Measurements from ENCODE around the gene KRTAP10-4. TPM values are rescaled to one million over a fixed set of nuclear protein-coding genes. Genes with fewer than 3 reads are reported as not detected.

KRTAP10-4 gene
- total and polyA plus RNA-seq, 4 donors: not detected

GRCh38 chr21:44529011-44529421, 44.5 kb upstream of the KRTAP10-4 start:
- intact Hi-C loops (cut with DNase I): no loop called here
- peak in 1 of 2 donors; percentile 69 for DNase-seq

GRCh38 chr21:44529503-44530125, 43.9 kb upstream of the KRTAP10-4 start:
- ATAC-seq (ENCODE audit: low FRiP score) (no peak), DNase-seq (peak; percentile 28 to 54)
- Histone ChIP-seq H3K27ac (ENCODE audit: low read depth in 1 of 2, low read length in 2 of 2) (no peak overlapping the region), H3K9me3 (ENCODE audit: control insufficient read depth, low read length) (no peaks in the 10 kb centered on the region), H3K4me3 (ENCODE audit: low read length in 2 of 2) (no peak overlapping the region), H3K27me3 (ENCODE audit: control insufficient read depth in 1 of 2, insufficient read depth in 2 of 2, low read length in 1 of 2) (no peaks in the 10 kb centered on the region), H3K36me3 (ENCODE audit: control insufficient read depth in 1 of 2, insufficient read depth in 2 of 2, low read length in 1 of 2) (no peaks in the 10 kb centered on the region), H3K4me1 (ENCODE audit: control insufficient read depth in 1 of 2, insufficient read depth in 2 of 2, low read length in 2 of 2) (no peaks in the 10 kb centered on the region)
- 83 to 87% methylated on average over 20 to 23 of the region's 23 CpGs for WGBS, 2 donors
- intact Hi-C loops (cut with DNase I): no loop called here

More at GRCh38 chr21:44529011-44529421, 44.5 kb upstream of the KRTAP10-4 start:
- no peaks in the 10 kb centered on the region for H3K36me3 ChIP-seq (ENCODE audit: control insufficient read depth in 1 of 2, insufficient read depth in 2 of 2, low read length in 1 of 2)
- H3K9me3 ChIP-seq (ENCODE audit: control insufficient read depth, low read length): no peaks in the 10 kb centered on the region
- H3K4me1 ChIP-seq (ENCODE audit: control insufficient read depth in 1 of 2, insufficient read depth in 2 of 2, low read length in 2 of 2): no peaks in the 10 kb centered on the region
- H3K4me3 ChIP-seq (ENCODE audit: low read length in 2 of 2): no peak overlapping the region
- WGBS, 2 donors: 94 to 97% methylated on average over 17 of the region's 17 CpGs
- no peak overlapping the region for H3K27ac ChIP-seq (ENCODE audit: low read depth in 1 of 2, low read length in 2 of 2)
- no peaks in the 10 kb centered on the region for H3K27me3 ChIP-seq (ENCODE audit: control insufficient read depth in 1 of 2, insufficient read depth in 2 of 2, low read length in 1 of 2)
- no peak for ATAC-seq (ENCODE audit: low FRiP score)

DNA sequence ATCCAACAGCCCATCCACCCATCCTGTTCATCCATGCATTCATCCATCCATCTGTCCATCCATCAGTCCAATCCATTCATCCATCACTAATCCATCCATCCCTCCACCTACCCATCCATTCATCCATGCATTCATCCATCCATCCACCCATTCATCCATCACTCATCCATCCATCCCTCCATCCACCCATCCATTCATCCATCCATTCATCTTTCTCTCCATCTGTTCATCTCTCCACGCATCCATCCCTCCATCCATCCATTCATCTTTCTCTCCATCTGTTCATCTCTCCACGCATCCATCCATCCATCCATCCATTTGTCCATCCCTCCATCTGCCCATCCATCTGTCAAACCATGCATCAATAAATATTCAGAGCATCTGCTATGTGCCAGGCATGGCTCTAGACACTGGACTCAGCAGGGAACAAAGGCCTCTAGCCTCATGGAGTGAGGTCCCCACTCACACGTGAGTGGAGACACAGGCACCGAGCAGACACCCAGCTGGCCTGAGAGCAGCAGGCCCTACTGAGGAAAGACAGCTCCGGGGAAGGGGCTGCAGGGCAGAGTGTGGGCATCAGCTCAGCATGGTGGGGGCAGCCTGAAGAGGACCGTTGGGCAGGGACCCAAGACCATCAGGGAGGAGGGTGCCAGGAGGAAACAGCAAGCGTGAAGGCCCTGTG, 43.2 kb upstream of the KRTAP10-4 start:
- ATAC-seq (ENCODE audit: low FRiP score): no peak
- H3K4me1 ChIP-seq (ENCODE audit: control insufficient read depth in 1 of 2, insufficient read depth in 2 of 2, low read length in 2 of 2): no peaks in the 10 kb centered on the region
- WGBS, 2 donors: 88 to 90% methylated on average over 7 of the region's 7 CpGs

GRCh38 chr21:44530903-44531605, 42.5 kb upstream of the KRTAP10-4 start:
- intact Hi-C loops (cut with DNase I): no loop called here
- no peaks in the 10 kb centered on the region for H3K9me3 ChIP-seq (ENCODE audit: control insufficient read depth, low read length)
- WGBS, 2 donors: 91% methylated on average over 21 to 23 of the region's 23 CpGs
- ATAC-seq (ENCODE audit: low FRiP score) (no peak), DNase-seq (peak; percentile 19 to 63)
- no peak overlapping the region for H3K27ac ChIP-seq (ENCODE audit: low read depth in 1 of 2, low read length in 2 of 2)
- H3K27me3 ChIP-seq (ENCODE audit: control insufficient read depth in 1 of 2, insufficient read depth in 2 of 2, low read length in 1 of 2): no peaks in the 10 kb centered on the region
- no peaks in the 10 kb centered on the region for H3K36me3 ChIP-seq (ENCODE audit: control insufficient read depth in 1 of 2, insufficient read depth in 2 of 2, low read length in 1 of 2)
- H3K4me1 ChIP-seq (ENCODE audit: control insufficient read depth in 1 of 2, insufficient read depth in 2 of 2, low read length in 2 of 2): no peaks in the 10 kb centered on the region
- no peak overlapping the region for H3K4me3 ChIP-seq (ENCODE audit: low read length in 2 of 2)

More for the DNA sequence above, 43.2 kb upstream of the KRTAP10-4 start:
- no peaks in the 10 kb centered on the region for H3K9me3 ChIP-seq (ENCODE audit: control insufficient read depth, low read length)
- DNase-seq: peak in 1 of 2 donors; percentile 10
- intact Hi-C loops (cut with DNase I): no loop called here
- H3K27ac ChIP-seq (ENCODE audit: low read depth in 1 of 2, low read length in 2 of 2): no peak overlapping the region
- H3K4me3 ChIP-seq (ENCODE audit: low read length in 2 of 2): no peak overlapping the region
- H3K36me3 ChIP-seq (ENCODE audit: control insufficient read depth in 1 of 2, insufficient read depth in 2 of 2, low read length in 1 of 2): no peaks in the 10 kb centered on the region
- H3K27me3 ChIP-seq (ENCODE audit: control insufficient read depth in 1 of 2, insufficient read depth in 2 of 2, low read length in 1 of 2): no peaks in the 10 kb centered on the region

- WGBS, 2 donors: 86 to 90% methylated on average over 29 to 30 of the region's 30 CpGs
- peak in 1 of 2 donors; percentile 47 for DNase-seq
- Histone ChIP-seq H3K27ac (ENCODE audit: low read depth in 1 of 2, low read length in 2 of 2) (no peak overlapping the region), H3K27me3 (ENCODE audit: control insufficient read depth in 1 of 2, insufficient read depth in 2 of 2, low read length in 1 of 2) (no peaks in the 10 kb centered on the region), H3K4me3 (ENCODE audit: low read length in 2 of 2) (no peak overlapping the region), H3K9me3 (ENCODE audit: control insufficient read depth, low read length) (no peaks in the 10 kb centered on the region), H3K36me3 (ENCODE audit: control insufficient read depth in 1 of 2, insufficient read depth in 2 of 2, low read length in 1 of 2) (no peaks in the 10 kb centered on the region), H3K4me1 (ENCODE audit: control insufficient read depth in 1 of 2, insufficient read depth in 2 of 2, low read length in 2 of 2) (no peaks in the 10 kb centered on the region)
- no peak for ATAC-seq (ENCODE audit: low FRiP score)
- intact Hi-C loops (cut with DNase I): no loop called here
These were observed 41.6 kb upstream of the KRTAP10-4 start for GRCh38 chr21:44531606-44532564.

DNA sequence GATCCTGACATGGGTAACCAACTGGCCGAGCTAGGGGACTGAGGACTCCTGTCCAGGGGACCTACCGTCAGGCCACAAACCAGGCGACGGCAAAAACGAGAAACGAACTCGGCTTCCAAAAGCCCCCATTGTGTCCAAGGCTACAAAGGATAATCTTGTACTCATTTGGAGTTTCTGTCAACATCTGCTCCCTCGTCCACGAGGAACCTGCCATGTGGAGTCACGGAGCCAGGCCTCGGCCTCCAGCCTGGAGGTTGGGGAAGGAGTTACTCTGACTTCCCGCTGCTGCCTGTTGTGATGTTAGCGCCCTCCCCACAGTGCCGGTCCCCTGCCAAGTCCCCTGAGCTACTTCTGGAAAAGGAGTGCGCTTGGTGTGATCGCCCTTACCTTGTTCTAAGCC, 40.8 kb upstream of the KRTAP10-4 start:
- no peaks in the 10 kb centered on the region for H3K4me1 ChIP-seq (ENCODE audit: control insufficient read depth in 1 of 2, insufficient read depth in 2 of 2, low read length in 2 of 2)
- intact Hi-C loops (cut with DNase I): no loop called here
- no peaks in the 10 kb centered on the region for H3K9me3 ChIP-seq (ENCODE audit: control insufficient read depth, low read length)
- DNase-seq (peak; percentile 30 to 43), ATAC-seq (ENCODE audit: low FRiP score) (no peak)
- H3K27ac ChIP-seq (ENCODE audit: low read depth in 1 of 2, low read length in 2 of 2): no peak overlapping the region
- no peak overlapping the region for H3K4me3 ChIP-seq (ENCODE audit: low read length in 2 of 2)
- H3K36me3 ChIP-seq (ENCODE audit: control insufficient read depth in 1 of 2, insufficient read depth in 2 of 2, low read length in 1 of 2): no peaks in the 10 kb centered on the region
- WGBS, 2 donors: 94 to 96% methylated on average over 16 of the region's 16 CpGs
- no peaks in the 10 kb centered on the region for H3K27me3 ChIP-seq (ENCODE audit: control insufficient read depth in 1 of 2, insufficient read depth in 2 of 2, low read length in 1 of 2)

GRCh38 chr21:44533121-44533890, 40.2 kb upstream of the KRTAP10-4 start:
- Histone ChIP-seq H3K27me3 (ENCODE audit: control insufficient read depth in 1 of 2, insufficient read depth in 2 of 2, low read length in 1 of 2) (no peaks in the 10 kb centered on the region), H3K36me3 (ENCODE audit: control insufficient read depth in 1 of 2, insufficient read depth in 2 of 2, low read length in 1 of 2) (no peaks in the 10 kb centered on the region), H3K4me3 (ENCODE audit: low read length in 2 of 2) (no peak overlapping the region), H3K27ac (ENCODE audit: low read depth in 1 of 2, low read length in 2 of 2) (no peak overlapping the region), H3K9me3 (ENCODE audit: control insufficient read depth, low read length) (no peaks in the 10 kb centered on the region), H3K4me1 (ENCODE audit: control insufficient read depth in 1 of 2, insufficient read depth in 2 of 2, low read length in 2 of 2) (no peaks in the 10 kb centered on the region)
- intact Hi-C loops (cut with DNase I): no loop called here
- peak; percentile 40 to 75 for DNase-seq
- no peak for ATAC-seq (ENCODE audit: low FRiP score)
- WGBS, 2 donors: 94% methylated on average over 37 of the region's 37 CpGs

Measured in aorta (tissue), 5 donors.